Measurements from ENCODE around the gene DUSP7. TPM values are rescaled to one million over a fixed set of nuclear protein-coding genes. Genes with fewer than 3 reads are reported as not detected.

The DUSP7 gene
- total RNA-seq, 1 experiment from 2014 or later = 16.6 TPM

GRCh38 chr3:52031896-52032295 lies 24.5 kb downstream of the DUSP7 start:
- Histone ChIP-seq H4K20me1 (ENCODE audit: insufficient read depth) (no peaks in the 10 kb centered on the region), H3K27ac (ENCODE audit: low read depth, low read length) (no peak overlapping the region), H2AFZ (ENCODE audit: low read depth, low read length, poor library complexity, severe bottlenecking) (no peak overlapping the region), H3K9ac (ENCODE audit: low read length) (no peak overlapping the region), H3K4me1 (ENCODE audit: control insufficient read depth in 1 of 2, insufficient read depth in 2 of 2, low read length in 2 of 2) (peaks cover 0 to 9% of the 10 kb centered on the region in 2 experiments; a peak in 2 of 4 replicates), H3K9me2 (ENCODE audit: insufficient read depth) (no peaks in the 10 kb centered on the region), H3K36me3 (ENCODE audit: control insufficient read depth in 1 of 2, insufficient read depth in 2 of 2, low read length in 2 of 2) (no peaks in the 10 kb centered on the region), H3K4me2 (ENCODE audit: low read length) (no peak overlapping the region), H3K27me3 (ENCODE audit: insufficient read depth, low read length) (no peaks in the 10 kb centered on the region), H3K9me3 (ENCODE audit: control insufficient read depth in 1 of 2, insufficient read depth in 1 of 2, low read depth in 1 of 2, low read length in 2 of 2) (no peaks in the 10 kb centered on the region), H3K4me3 (replicated peaks in 1 of 2; ENCODE audit: low read depth in 1 of 2, low read length in 2 of 2) (no peak overlapping the region), H3K79me2 (ENCODE audit: insufficient read depth, low read length) (no peaks in the 10 kb centered on the region)
- DNase-seq (ENCODE audit: low read depth, low spot score) (no peak), ATAC-seq (no peak)
- no peak for TF ChIP-seq ELF1 (IDR thresholded peaks at IDR 0.05; ENCODE audit: borderline replicate concordance, low read depth)
- no peak for TF ChIP-seq TCF7L2 (IDR thresholded peaks at IDR 0.05; ENCODE audit: borderline replicate concordance, extremely low read depth, insufficient read depth, insufficient read length)
- TF ChIP-seq, protein P1, sequence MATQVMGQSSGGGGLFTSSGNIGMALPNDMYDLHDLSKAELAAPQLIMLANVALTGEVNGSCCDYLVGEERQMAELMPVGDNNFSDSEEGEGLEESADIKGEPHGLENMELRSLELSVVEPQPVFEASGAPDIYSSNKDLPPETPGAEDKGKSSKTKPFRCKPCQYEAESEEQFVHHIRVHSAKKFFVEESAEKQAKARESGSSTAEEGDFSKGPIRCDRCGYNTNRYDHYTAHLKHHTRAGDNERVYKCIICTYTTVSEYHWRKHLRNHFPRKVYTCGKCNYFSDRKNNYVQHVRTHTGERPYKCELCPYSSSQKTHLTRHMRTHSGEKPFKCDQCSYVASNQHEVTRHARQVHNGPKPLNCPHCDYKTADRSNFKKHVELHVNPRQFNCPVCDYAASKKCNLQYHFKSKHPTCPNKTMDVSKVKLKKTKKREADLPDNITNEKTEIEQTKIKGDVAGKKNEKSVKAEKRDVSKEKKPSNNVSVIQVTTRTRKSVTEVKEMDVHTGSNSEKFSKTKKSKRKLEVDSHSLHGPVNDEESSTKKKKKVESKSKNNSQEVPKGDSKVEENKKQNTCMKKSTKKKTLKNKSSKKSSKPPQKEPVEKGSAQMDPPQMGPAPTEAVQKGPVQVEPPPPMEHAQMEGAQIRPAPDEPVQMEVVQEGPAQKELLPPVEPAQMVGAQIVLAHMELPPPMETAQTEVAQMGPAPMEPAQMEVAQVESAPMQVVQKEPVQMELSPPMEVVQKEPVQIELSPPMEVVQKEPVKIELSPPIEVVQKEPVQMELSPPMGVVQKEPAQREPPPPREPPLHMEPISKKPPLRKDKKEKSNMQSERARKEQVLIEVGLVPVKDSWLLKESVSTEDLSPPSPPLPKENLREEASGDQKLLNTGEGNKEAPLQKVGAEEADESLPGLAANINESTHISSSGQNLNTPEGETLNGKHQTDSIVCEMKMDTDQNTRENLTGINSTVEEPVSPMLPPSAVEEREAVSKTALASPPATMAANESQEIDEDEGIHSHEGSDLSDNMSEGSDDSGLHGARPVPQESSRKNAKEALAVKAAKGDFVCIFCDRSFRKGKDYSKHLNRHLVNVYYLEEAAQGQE (IDR thresholded peaks at IDR 0.05; ENCODE audit: low read depth) = no peak
- no peak for TF ChIP-seq RAD21 (IDR thresholded peaks at IDR 0.05; ENCODE audit: low read depth)
- no peak for TF ChIP-seq CEBPB (IDR thresholded peaks at IDR 0.05; ENCODE audit: low read depth)
- TF ChIP-seq SP1 (IDR thresholded peaks at IDR 0.05; ENCODE audit: low read depth) = no peak
- TF ChIP-seq SIN3A (IDR thresholded peaks at IDR 0.05; ENCODE audit: low read depth) = no peak
- no peak for TF ChIP-seq FOSL1 (IDR thresholded peaks at IDR 0.05; ENCODE audit: low read depth)
- no peak for TF ChIP-seq EZH2 (IDR thresholded peaks at IDR 0.05)
- TF ChIP-seq POLR2AphosphoS5 (IDR thresholded peaks at IDR 0.05; ENCODE audit: low read depth, low read length) = no peak
- TF ChIP-seq, protein P2, sequence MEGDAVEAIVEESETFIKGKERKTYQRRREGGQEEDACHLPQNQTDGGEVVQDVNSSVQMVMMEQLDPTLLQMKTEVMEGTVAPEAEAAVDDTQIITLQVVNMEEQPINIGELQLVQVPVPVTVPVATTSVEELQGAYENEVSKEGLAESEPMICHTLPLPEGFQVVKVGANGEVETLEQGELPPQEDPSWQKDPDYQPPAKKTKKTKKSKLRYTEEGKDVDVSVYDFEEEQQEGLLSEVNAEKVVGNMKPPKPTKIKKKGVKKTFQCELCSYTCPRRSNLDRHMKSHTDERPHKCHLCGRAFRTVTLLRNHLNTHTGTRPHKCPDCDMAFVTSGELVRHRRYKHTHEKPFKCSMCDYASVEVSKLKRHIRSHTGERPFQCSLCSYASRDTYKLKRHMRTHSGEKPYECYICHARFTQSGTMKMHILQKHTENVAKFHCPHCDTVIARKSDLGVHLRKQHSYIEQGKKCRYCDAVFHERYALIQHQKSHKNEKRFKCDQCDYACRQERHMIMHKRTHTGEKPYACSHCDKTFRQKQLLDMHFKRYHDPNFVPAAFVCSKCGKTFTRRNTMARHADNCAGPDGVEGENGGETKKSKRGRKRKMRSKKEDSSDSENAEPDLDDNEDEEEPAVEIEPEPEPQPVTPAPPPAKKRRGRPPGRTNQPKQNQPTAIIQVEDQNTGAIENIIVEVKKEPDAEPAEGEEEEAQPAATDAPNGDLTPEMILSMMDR (IDR thresholded peaks at IDR 0.05 in 2 of 3, conservative IDR thresholded peaks at IDR 0.05 in 1 of 3; ENCODE audit: borderline replicate concordance in 1 of 3, insufficient read depth in 1 of 3, low read depth in 2 of 3, low read length in 2 of 3) = no peak
- no peak for TF ChIP-seq ZFX (IDR thresholded peaks at IDR 0.05)
- TF ChIP-seq CBX3 (IDR thresholded peaks at IDR 0.05; ENCODE audit: low read depth) = no peak
- no peak for TF ChIP-seq JUND (IDR thresholded peaks at IDR 0.05)
- intact Hi-C loops (cut with micrococcal nuclease) = no loop called here
- ChIA-PET POLR2A (no interaction called here), RAD21 (ENCODE audit: low non-redundant PET in 1 of 2, low total read pairs in 2 of 2, uncharacterized antibody in 2 of 2, unreplicated experiment in 2 of 2) (no interaction called here), CTCF (no interaction called here)
- no TSS peak for BruUV-seq (replicated peaks)

Data from HCT116 (cell line).